Stimulated activated CD4-positive, alpha-beta T cell treated with anti-CD3 and anti-CD28 coated beads, Interleukin-1b, Interleukin-23, amount 100 ng/mL, for 1 hour (primary cell): ENCODE results near the gene DPF3.

Experiments used
- DNase-seq, 2 donors: peaks; one replicate each; pipeline ENCODE4 v3.0.0-alpha.2; 2020; ENCODE audit warnings: low read depth in 2 of 2

The DPF3 gene

DNA sequence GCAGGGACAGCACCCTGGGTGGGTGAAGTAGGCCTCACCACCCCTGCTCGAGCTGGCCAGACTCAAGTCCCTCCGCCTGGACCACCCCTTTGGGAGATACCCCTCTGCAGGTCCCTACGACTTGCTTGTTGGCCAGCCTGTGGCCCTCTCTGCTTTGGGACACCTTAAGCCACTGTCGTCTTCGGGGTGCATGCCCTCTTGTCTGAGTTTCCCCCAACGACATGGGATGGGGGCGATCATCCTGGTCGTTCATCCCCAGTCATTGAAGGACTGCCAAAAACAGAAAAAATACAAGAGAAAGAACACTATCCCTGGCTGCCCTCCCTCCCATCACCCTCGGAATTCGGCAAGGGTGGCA, 151.1 kb downstream of the DPF3 start:
- DNase-seq, result no peak

DNA sequence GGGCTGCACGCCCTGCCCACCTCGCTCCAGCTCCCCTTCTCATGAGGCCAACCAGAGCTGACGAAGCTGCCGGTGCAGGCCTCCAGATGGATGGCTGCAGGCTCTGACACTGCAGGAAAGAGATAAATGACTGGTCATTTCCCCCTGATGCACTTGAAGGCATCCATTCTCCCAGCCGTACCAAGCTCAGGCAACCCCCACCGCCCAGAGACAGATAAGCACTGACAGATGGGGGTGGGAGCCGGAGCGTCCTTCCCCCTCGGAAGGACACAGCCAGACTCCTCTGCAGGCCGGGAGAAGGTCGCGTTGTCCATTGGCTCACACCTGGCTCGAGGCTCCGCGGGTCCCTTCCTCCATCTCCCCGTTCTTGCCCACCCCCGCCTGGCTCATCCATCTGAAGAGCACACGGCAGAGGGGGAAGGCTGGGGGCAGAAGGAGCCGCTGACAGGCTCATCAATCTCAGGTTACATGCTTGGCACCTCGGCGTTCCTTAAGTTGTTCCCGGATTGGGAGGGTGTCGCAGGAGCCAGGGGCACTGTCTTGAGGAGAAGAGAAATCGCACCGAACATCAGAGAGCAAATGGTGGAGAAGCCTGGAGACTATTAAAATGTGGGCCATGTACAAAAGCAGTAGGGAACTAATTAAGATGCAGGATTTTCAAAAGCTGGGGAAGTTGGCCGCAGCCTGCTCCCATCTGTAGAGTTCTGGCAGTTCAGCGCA, 151.6 kb downstream of the DPF3 start:
- no peak for DNase-seq

DNA sequence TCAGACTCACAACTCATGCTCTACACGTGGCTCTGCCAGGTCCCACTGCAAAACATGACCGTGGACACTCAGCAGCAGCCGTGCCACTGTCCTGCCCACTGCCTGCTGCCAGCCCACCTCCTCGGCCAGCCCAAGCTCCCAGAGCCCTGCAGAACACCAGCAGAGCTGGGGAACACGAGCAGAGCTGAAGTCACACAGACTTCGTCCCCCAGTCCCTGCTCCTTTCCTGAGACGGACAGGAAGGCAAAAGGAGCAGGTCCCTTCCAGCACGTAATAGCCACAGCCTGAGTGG, 152.1 kb downstream of the DPF3 start:
- DNase-seq, result no peak

DNA sequence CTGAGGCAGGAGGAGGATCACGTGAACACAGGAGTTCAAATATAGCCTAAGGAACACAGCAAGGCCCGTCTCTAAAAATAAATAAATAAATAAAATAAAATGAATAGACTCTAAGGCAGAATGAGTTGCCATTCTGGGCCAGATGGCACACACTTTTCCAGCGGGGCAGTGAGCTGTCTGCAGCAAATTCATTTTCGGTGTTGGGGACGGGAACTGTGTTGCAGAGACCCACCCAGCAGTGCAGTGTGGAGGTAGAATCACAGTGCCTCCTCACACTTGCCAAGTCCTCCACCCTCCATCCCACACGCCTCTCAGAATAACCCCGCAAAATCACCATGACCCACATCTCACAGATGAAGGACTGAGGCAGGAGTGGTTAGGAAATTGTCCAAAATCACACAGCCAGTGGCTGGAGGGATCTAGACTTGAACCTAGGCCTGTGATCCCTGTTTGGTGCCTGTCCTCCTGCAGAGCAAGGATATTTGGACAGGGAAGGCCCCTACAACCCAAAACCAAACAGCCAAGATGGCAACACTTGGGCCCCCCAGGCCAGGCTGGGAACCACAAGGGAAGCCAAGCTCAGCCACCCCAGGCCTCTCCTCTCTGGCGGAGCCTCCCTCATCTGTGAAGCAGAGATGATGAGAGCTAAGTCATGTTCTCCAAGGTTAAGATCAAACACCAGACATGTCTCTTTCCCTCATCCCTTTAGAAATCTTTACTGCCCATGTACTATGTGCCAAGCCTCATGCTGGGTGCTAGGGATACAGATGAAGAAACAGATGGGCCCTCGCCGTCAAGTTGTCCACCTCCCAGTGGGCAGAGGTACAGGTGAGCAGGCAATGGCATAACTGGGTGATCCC, 152.7 kb downstream of the DPF3 start:
- DNase-seq, result no peak

DNA sequence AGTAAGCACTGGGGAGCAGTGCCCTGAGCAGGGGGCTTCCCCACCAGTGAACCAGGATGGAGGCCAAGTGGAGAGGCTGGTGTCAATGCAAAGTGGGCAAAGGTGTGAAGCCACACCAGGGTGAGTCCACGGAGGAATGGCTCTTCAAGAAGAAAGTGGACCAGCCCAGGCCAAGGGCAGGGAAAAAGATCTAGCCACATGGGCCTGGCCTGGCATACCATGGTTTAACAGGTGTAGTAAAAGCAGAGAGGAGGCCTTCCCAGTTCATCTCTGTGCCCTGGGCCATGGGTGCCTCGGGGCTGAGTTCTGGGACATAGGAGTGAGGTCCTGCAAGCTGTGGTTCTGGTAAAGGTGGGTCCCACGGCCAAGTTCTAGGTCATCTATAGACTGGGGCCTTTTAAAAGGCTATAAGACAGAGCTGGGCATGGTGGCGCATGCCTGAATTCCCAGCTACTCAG, 153.4 kb downstream of the DPF3 start:
- no peak for DNase-seq

DNA sequence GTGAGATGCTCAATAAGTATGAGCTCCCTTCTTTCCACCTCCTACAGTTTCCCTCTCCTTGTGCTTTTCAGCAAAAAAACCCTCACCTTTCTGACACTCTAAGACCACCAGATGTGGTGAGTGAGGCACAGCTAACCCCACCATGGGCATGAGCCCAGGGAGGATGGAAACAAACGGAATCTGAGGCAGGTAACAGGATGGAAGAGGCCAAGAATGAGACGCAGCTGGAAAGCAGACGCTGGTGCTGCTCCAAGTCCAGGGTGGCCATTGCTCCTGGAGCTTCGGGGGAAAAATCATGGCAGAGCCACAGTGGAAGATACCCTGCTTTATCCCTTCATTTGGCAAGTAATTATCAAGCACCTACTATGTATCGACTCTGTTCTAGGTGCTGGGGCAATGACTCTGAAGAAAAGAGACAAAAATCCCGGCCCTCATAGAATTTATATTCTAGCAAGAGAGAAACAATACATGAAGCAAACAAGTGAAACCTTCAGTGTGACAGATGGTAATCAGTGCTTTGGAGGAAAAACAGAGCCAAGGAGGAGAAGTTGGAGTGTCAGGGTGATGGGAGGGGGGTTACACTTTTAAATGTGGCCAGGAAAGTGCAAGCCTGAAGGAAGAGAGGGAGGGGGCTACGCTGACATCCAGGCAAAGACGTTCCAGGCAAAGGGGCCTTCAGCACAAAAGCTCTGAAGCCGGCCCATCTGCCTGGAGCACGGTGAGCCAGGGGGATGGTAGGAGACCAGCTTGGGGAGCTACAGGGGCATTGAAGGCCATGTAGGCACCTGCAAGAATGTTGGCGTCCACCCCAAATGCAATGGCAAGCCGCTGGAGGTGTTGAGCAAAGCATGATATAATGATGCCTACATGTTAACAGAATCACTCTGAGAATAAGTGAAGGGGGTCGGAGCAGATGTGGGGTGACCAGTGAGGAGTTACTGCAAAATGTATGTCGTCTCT, 154.2 kb downstream of the DPF3 start:
- DNase-seq, result no peak

DNA sequence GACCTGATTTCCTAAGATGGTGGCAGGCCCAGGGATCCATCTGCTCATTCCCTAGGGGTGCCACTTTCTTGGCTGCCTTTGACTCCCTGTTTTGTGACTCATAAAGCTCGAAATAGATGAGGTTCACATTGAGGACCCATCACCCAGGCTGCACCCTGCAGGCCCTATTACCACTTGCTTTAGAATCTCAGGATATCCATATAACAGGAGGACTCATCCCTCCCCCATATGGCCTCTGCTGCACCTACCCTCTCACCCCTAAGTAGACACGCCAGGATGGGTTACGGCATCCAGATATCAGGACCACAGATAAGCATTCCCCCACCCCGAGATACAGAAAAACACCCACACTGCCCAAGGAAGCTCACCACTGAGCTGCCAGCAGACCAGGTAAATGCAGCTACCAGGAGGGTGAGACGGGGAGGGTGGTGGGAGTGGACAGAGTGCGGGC, 155.7 kb downstream of the DPF3 start:
- DNase-seq, result no peak

DNA sequence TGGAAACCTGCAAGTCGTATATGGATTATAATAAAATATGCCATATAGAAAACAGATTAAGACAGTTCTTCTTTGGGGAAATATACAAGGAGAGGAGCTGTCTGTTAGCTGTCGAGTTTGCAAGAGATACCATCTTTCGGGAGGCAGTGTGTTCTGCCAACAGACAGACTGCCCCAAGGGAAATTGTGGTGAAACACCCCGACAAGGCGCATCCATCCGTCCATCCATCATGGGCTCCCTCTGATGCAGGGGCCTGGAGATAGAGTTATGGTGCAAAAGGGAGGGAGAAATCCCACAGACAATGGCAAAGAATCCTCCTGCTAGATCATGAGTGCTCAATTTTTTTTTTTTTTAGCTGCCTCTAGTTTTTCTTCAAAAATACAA, 156.3 kb downstream of the DPF3 start:
- no peak for DNase-seq

DNA sequence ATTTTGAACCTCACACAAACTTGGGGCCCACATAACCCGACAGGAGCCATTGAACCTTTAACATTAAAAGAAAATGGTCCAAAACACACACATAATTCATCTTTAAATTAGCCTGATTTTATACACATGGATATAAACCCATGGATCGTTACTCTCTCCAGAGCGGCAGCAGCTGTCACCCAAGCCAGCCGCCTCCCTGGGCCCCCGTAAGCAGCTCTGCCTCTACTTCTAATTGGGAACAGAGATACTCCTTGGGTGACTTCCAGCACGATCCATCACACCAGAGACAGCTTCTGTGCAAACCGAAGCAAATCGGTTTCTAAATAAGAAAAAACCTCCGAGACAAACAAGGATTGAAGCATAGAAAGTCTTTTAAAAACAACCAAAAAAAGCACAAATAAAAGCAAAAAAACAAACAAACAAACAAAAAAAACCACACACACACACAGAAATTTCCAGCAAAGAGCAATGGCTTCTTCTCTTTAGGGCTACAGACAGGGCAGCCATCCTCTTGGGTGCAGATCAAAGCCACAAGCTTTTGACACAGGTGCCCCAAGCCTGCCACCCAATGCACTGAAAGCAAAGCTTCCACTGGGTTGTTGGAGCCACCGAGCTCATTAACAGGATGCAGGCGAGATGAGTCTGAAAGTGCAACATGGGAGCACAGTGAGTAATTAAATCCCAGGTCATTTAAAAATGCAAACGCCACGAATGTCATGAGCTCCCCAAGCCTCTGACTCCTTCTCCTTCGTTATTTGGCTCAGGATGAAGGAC, 156.9 kb downstream of the DPF3 start:
- no peak for DNase-seq

DNA sequence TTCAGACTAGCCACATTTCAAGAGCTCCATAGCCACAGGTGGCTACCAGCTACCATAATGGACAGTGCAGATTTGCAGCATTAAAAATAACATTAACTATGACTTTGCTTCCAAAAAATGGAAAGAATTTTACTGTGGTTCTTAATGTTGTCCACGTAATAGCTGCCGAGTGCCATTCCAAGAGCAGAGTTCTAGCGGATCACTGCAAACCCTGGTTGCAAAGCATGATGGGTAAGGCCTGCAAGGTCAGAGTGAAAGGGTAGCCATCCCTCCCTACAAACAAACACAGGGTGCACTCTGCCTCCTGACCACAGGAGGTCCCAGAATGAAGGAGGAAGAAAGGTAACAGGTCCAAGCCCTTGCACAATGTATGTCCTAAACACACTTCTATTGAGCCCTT, 157.6 kb downstream of the DPF3 start:
- no peak for DNase-seq

DNA sequence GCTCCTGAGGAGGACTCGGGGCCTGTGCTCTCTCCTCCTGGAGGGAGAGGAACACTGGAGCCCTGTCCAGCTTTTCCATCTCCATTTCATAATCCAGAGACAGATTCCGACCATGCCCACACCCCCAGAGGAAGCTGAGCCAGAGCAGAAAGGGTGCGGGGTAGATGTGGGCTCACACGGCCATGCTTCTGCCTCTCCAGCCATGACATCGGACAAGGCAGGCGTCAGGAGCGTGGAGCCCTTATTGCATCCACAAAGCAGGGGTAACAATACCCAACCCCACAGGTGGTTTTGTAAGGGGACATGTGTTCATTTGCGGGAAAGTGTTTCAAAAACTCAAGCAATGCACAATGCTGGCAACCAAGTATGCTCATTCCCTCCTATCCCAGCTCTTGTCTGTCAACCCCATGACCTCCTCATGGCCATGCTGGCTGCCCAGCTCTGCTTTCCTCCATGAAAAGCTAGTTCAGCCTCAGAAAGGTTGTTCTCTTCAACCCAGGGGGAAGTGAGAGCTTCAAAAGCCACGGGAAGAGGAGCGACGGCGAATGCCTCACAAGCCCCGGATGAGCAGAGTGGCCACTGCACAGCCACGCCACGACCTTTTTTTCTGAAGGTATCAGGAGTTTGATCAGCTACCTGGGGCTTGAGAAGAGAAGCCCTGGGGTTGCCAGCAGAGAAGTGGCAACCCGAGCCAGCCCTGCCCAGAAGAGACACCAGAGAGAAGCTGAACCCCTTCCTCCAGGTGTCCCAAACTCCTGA, 161.7 kb downstream of the DPF3 start:
- DNase-seq, result no peak

DNA sequence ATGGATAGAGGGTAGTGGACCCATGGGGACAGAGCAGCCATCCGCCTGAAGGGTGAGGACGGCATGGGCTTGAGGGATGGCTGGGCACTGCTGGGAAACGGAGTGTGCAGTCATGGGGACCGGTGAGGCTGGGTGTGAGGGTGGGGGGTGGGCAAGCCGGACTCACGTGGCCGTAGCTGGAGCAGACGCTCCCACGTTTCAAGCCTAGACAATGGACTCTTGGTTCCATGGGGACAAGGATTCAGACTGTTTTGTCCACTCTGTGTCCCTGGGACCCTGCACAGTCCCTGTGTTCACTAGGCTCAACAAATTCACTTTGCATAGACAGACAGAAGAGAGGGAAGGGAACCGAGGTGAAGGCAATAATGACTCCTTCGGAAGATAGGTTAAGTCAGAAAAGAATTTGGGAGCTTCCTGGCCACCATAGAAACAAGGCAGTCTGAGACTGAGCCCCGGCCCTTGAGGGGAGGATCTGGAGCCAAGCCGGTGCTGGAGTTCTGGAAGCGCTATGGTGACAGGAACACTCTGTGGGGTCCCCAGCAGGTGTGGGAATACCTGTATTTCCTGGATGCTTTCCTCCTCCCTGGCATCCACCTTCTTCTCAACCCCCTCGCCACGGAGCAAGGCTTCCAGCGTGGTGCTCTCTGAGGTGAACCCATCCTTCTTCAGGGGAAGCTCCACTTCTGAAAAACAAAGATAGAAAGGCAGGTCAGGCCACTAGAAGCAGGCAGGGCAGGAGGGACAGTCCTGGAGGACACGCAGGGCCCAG, 162.5 kb downstream of the DPF3 start:
- DNase-seq, result no peak

DNA sequence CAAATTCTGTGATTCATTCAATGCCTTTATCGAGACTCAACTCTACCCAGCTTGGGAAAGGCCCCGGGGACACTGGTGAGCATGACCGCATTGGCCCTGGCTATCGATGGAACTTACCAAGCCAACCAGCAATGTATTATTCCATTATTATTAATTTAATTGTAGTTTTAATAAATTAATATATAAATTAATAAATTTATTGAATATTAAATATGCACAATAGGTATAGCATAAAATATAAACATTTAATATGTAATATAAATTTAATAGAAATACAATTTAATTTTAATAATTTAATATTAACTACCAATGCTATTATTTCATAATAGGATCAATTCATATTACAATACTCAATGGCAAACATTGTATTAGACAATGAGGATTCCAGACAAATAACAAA, 163.4 kb downstream of the DPF3 start:
- DNase-seq, result no peak

DNA sequence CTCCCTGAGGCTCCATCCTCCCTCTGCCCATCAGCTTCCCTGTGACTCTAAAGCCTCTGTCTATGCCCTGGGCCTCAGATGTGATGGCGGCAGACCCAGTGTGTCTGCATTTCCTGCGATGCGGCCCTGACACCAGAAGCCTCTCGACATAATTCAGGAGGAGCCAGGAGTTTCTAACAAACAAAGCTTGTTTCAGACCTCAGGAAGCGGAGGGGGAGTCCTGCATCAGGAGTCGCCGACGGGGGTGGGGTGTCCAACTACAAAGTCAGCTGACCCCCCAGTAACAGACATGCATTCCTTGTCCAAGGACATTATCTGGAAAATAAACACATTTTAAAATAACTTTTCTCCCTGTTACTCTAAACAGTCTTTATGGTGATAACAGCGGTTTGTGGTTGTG, 167.5 kb downstream of the DPF3 start:
- DNase-seq, result no peak

DNA sequence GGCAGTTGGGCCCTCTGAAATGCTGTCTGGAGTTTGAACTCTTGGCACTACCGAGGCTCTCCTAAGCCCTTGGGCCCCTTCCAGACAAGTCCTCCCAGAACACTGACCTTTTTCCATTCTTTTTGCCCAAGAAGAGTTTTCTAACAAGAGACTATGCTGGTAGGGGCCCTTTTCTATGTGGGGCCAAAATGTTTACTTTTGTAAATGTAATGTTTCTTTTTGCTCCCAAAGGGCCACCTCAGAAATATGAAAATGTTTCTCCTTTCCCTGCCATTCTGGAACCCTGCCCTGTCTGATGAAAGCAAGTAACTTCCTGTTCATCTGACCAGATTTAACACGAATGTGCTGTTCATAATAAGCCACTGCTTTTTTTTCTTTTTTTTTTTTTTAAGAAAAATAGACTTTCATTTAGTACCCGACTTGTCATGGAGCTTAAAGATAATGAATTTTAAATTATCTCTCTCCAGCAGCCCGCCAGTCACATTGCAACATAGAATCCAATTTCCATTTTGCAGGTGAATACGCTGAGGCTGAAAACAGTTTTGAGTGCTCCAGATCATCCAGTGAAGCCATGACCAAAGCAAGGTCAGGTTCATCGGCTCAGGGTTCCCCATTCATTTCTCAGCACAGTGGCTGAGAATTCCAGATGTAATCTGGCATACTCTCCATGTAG, 169.9 kb downstream of the DPF3 start:
- DNase-seq, result no peak

DNA sequence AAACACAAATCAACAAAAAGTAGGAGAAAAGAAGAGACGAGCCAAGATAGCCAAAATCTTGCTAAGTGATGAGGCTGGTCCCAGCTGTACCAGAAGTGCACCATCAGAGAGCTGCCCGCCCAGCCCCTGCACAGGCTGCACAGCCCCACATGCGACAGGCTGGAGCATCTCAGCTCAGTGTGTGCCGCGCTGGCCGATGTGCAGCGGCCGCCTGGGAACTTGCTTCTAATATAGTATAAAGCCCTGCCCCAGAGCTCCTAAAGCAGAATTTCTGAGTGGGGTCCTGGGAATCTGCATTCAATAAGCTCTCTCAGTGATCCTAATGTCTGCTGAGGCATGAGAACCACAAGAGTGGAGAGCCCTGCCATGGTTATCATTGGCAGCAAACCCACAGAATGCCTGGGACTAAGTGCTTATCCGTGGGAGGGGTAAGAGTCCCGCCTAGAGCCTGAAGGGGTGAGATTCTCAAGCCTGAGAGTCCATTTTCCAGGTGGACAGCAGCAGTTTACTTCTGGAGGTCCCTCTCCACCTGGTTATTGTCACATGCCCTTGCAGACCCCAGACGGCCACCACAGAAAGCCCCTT, 171.6 kb downstream of the DPF3 start:
- DNase-seq, result no peak

DNA sequence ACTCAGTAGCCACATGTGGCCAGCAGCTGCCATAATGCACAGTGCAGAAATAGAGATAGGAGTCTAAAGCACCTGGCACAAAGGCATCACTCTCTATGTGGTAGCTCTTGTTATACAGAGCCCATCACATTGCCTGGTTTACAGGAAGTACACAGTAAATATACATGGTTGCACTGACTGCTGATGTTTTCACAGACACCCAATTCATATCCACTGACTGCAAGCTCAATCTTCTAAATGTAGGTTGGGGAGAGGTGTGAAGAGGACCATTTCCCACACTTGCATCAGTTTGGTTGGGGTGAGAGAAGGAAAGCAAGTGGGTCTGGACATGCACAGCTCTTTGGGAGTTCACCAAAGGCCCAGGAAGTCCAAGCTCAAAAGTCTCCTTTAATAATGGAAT, 172.8 kb downstream of the DPF3 start:
- DNase-seq, result no peak

DNA sequence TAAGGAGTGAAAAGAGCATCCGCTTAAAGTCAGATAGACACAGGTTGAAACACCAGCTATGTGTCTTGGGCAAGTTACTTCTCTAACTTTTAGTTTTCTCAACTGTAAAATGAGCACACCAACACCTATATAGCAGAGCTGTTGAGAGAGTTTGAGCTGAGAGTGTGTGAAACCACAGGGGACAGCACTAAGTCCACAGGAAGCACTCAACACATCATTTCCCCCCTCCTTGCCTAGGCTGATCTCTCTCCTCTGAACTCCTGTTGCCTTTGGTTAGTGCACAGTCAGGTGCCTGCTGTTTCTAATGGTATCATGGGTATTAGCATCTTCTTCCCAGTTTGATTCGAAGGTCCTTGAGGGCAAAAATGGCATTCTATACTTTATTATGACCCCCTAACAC, 176.7 kb downstream of the DPF3 start:
- DNase-seq, result no peak

DNA sequence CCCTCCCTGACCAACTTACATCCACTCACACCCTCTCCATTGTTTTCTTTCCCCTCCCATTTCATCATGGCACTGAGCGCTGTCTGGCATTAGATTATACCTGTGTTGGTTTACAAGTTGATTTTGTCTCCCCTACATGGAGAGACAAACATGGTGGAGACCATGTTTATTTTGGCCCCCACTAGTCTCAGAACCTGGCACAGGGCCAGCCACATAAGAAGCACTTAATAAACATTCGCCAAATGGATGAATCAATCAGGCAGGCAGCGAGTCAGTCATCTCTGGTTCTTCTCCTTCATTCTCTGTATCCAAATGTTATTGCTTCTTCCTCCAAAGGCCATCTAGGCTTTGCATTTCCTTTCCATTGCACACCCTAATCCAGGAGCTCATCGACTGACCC, 177.4 kb downstream of the DPF3 start:
- DNase-seq, result no peak
